GM18861 (cell line): ENCODE measurements around the gene WRAP73.
"Not testable (repeated sequence)": the region's sequence is repeated elsewhere in the genome, so short reads cannot be mapped to it uniquely, and the experiment has no call there.

Experiments used
- ATAC-seq: cut with Tn5 transposase; IDR thresholded peaks from one replicate; pipeline ENCODE4 v1.9.1; 2021; ENCODE audit not compliant: unreplicated experiment

The WRAP73 gene

DNA sequence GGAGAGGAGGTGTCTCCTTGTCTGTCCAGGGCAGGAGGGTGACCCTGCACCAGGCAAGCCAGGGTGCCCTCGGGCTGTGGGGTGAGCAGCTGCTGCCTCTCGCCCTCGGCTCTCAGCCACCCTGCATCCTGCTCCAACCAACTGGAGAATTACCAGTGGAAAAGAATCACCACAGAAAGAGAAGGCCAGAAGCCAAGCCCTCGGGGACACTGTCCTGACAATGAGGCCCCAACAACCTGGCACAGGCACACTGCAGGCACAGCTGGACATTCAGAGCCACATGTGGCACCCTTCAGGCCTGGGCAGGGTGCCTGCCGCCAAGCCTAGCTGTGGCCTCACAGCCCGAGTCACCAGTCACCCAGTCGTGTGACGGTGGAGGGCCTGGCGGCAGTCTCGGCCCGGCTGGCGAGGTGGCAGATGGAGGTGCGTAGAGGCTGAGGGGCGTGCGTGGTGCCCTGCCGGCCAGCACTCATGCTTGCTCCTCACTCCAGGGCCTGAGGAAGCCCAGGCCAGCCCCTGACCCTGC lies 50.6 kb downstream of the WRAP73 start:
- ATAC-seq, result no peak

DNA sequence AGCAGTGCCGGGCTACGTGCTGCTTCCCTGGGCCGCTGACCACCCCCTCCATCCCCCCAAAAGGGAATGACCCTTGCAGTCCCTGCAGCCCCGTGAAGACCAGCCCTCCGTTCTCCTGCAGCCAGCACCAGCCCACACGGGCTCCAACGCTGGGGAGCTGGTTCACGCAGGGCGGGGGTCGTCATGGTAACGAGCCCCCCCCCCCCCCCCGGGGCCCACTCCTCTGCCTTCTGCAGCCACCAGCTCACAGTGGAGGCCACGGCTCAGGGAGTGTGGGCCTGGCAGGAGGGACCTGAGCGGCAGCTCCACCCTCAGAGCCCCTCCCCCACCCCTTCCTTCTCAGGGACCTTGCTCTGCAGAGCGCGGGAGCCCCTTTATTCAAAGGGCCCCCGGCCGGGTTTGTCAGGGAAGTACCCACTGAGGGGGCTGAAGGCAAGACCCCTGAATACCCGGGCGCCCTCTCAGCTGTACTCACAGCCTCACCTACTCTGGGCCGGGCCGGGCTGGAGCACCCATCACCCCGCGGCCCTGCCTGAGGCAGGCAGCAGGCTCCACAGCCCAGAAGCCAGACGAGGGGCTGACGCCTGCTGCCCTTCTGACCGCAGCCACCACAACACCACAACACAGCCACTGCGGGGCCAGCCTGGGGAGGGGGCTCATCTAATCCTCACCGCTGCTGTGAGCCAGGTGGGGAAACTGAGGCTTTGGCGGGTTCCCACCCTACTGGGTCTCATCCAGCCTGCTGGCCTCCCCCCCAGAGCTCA lies 51.2 kb downstream of the WRAP73 start:
- ATAC-seq, result no peak

GRCh38 chr1:3598051-3598491 lies 51.8 kb downstream of the WRAP73 start:
- no peak for ATAC-seq

DNA sequence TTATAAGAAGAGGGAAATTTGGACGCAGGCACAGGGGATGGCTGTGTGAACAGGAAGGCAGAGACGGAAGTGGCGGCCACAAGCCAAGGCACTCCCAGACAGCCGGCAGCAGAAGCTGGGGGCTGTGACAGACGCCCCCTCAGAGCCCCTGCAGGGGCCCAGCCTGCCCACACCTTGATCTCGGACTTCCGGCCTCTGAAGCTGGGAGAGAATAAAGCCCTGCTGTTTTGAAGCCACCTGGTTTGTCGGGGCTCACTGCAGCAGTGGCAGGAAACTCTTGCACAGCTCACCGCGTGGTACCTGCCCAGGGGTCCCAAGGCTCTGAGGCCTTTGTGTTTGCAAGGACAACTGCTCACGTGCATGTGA lies 52.3 kb downstream of the WRAP73 start:
- no peak for ATAC-seq

- no peak for ATAC-seq
These were observed 53.0 kb downstream of the WRAP73 start for GRCh38 chr1:3596663-3597598.

- no peak for ATAC-seq
These were observed 54.0 kb downstream of the WRAP73 start for GRCh38 chr1:3595949-3596348.

GRCh38 chr1:3594706-3595377 lies 55.1 kb downstream of the WRAP73 start:
- no peak for ATAC-seq

- no peak for ATAC-seq
These were observed 56.2 kb downstream of the WRAP73 start for GRCh38 chr1:3593745-3594144.

GRCh38 chr1:3593334-3593733 lies 56.6 kb downstream of the WRAP73 start:
- ATAC-seq, result no peak

DNA sequence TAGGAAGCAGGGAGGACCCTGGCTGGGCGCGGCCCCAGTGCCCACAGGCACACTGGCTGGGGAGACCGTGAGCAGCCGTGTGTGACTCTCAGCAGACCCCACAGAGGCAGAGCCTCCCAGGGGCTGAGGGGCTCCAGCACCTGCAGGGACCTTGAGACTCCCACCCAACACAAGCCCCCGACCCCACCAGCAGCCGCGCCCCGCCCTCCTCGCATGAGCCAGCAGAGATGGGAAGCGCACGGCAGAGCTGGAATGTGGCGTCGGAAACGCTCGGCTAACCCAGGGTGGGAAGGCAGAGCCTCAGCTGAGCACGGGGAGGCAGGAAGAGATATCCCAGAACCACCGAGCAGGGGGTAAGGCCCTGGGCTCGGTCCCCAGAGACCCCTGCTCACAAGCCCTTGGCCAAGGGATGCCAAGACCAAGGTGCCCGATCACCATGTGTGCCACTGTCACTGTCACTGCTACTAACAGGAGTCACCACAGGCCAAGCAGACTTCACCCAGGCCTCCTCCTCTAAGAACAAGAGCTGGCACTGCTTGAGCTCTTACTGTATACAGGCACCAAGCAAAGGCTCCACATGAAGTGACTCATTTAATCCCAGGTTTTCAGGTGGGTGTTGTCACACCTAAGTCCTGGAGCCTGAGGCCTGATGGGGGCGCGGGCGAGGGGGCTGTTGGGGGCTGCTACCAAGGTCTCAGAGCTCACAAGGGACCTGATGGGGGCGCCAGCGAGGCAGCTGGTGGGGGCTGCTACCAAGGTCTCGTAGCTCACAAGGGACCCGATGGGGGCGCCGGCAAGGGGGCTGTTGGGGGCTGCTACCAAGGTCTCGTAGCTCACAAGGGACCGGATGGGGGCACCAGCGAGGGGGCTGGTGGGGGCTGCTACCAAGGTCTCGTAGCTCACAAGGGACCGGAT lies 58.7 kb downstream of the WRAP73 start:
- ATAC-seq, result no peak

DNA sequence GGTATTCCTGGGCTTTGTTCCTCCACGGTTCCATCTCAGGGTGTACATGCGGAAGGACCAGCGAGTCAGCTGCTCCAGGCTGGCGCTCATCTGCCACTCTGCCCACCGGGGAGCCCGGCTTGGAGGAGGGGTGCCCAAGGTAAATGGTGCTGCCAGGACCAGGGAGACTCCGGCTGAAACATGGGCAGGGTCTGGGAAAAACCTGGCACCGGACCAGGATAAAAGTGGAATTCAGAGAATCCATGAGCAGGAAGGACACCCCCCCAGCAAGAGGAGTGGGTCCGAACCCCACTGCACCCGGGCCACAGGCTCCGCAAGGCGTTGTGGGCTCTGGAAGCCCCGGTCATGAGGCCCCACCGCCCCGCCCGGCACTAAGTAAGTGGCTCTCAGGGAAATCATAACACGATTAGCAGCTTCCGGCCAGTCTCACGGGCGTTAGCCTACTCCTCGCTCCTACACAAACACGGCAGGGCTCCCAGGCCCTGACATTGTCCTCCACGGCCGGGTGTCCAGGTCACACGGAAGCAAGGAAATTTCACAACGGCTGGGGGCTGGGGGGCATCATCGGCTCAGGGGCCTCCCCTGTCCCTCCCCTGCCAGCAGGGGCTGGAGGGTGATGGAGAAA lies 59.7 kb downstream of the WRAP73 start:
- no peak for ATAC-seq

DNA sequence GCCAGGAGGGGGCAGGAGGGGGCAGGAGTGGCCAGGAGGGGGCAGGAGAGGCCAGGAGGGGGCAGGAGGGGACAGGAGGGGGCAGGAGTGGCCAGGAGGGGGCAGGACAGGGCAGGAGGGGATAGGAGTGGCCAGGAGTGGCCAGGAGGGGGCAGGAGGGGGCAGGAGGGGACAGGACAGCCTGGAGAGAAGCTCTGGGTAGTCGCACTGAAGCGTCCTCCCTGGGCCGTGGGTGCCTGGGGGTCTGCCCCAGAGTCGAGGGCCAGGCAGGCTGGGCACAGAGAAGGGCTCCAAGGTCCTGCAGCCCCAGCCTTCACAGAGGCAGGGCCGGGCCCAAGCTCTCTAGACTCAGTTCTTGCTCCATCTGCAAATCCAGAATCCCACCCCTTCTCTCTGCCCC lies 61.5 kb downstream of the WRAP73 start:
- ATAC-seq, result no peak

GRCh38 chr1:3586986-3587759 lies 62.7 kb downstream of the WRAP73 start:
- ATAC-seq, result no peak

- ATAC-seq, result no peak
These were observed 63.8 kb downstream of the WRAP73 start for GRCh38 chr1:3585940-3586568.

DNA sequence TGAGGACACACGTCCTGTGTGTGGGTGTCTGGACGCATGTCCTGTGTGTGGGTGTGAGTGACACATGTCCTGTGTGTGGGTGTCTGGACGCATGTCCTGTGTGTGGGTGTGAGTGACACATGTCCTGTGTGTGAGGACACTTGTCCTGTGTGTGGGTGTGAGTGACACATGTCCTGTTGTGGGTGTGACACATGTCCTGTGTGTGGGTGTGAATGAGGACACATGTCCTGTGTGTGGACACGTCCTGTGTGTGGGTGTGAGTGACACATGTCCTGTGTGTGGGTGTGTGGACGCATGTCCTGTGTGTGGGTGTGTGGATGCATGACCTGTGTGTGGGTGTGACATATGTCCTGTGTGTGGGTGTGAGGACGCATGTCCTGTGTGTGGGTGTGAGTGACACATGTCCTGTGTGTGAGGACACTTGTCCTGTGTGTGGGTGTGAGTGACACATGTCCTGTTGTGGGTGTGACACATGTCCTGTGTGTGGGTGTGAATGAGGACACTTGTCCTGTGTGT lies 64.5 kb downstream of the WRAP73 start:
- not testable (repeated sequence) for ATAC-seq

DNA sequence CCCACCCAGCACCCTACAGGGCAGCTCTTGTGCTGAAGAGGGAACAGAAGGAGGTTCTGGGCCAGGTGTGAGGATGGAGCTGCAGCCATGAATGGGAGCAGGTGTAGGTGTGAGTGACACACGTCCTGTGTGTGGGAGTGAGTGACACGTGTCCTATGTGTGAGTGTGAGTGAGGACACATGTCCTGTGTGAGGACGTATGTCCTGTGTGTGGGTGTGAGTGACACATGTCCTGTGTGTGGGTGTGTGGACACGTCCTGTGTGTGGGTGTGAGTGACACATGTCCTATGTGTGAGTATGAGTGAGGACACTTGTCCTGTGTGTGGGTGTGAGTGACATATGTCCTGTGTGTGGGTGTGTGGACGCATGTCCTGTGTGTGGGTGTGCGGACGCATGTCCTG lies 65.0 kb downstream of the WRAP73 start:
- ATAC-seq, result no peak

DNA sequence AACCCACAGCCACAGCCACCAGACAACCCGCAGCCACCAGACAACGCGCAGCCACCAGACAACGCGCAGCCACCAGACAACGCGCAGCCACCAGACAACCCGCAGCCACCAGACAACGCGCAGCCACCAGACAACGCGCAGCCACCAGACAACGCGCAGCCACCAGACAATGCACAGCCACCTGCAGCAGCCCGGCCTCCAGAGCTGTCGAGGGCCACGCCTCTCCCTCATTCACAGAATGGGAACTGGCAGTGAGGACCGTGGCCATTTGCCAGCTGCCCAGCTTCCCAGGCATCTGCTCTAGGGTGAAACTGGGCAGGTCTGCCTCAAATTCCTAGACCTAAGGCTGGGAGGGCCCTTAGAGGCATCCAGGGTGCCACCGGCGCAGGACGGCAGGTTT lies 66.2 kb downstream of the WRAP73 start:
- ATAC-seq, result not testable (repeated sequence)

DNA sequence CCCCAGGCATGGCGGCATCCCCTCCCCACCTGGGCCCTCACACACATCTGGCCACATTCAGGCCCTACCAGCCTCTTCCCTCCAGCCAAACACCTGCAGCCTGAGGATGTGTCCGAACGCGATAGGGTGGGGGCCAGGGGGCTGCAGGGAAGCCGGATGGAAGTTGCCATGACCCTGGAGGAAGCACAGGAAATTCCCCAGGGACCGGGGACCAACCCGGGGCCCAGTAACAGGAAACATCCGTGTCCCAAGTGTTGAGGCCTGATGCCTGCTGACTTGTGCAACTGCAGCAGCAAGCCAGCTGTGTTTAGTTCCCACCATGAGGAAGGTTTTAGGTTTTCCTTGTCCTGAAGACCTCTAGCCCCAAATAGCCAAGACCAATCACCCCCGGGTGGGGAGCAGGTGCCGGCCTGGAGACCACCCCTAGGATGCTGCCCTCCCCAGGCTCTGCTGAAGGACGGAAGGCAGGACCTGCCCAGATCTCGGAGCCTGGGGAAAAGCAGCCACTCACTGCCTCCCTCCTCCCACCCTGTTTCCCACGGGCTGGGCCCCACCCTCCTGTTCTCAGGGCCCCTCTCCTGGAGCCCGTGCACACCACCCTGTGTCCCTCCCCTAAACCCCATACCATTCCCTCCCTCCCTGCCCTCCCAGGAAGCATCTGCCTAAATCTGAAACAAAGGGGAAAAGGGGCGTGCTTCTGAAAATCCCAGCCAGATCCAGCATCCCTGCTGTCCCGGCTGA lies 68.4 kb downstream of the WRAP73 start:
- no peak for ATAC-seq
